K562 (cell line): ENCODE data around the gene IGF2. TPM values are rescaled to one million over a fixed set of nuclear protein-coding genes. Genes with fewer than 3 reads are reported as not detected.

Experiments
- ATAC-seq: fragments of 200-7000 bp; cut with Tn5 transposase; 3 replicates; pipeline ENCODE4 v1.9.1; 2020; ENCODE audit warnings: moderate library complexity
- BruUV-seq: library from RNA; stranded (reverse); fragments of 400-500 nt; replicated peaks from 2 replicates; lab custom pipeline; 2021; lab: Mats Ljungman, UMichigan
- CTCF ChIA-PET: fragments of 300-600 bp; formaldehyde crosslinking; extraction: SDS; loops from one replicate; lab custom pipeline; 2021; ENCODE audit warnings: low intra/inter-chr PET ratio; lab: Yijun Ruan, JAX
- POLR2A ChIA-PET: fragments of 300-600, 350-650 bp; sonication (Branson Sonifier 250); formaldehyde crosslinking; extraction: SDS; loops from one replicate; lab custom pipeline; 2021; ENCODE audit warnings: antibody characterized with exemption, inconsistent platforms; lab: Yijun Ruan, JAX
- DNase-seq, 4 experiments: peaks; one replicate each; pipeline versions ENCODE4 v3.0.0 to v3.0.0-alpha.2; 2011 to 2018; ENCODE audit warnings: low spot score in 3 of 4, mixed read lengths in 3 of 4; ENCODE audit errors: extremely low read depth in 1 of 4
- FAIRE-seq: peaks from 2 replicates; lab custom pipeline; 2011; peaks lifted over from hg19 to GRCh38; lab: Jason Lieb, UNC
- H2AFZ ChIP-seq: 2 replicates; pipeline ENCODE4 v1.6.0; 2011; ENCODE audit warnings: low read depth, low read length, control low read depth, inconsistent platforms
- H3K27ac ChIP-seq: fragments of 200-600 bp; 3 replicates; pipeline ENCODE4 v1.8.0; 2011; ENCODE audit warnings: low read depth, mild to moderate bottlenecking, control low read depth, inconsistent platforms, low read length, moderate library complexity, mixed read lengths; ENCODE audit errors: extremely low read depth
- H3K27me3 ChIP-seq, 2 experiments: fragments of 300-600 bp in 1 of 2; 2 replicates in 1 of 2; 3 replicates in 1 of 2; pipeline versions ENCODE4 v1.6.0 to v1.8.0; 2011; ENCODE audit warnings: inconsistent platforms in 2 of 2, low read length in 2 of 2, mild to moderate bottlenecking in 1 of 2, mixed read lengths in 1 of 2, moderate library complexity in 1 of 2; ENCODE audit not compliant: control insufficient read depth in 2 of 2, insufficient read depth in 2 of 2
- H3K36me3 ChIP-seq: fragments of 300-600 bp; 3 replicates; pipeline ENCODE4 v1.8.0; 2011; ENCODE audit warnings: mild to moderate bottlenecking, low read length, inconsistent platforms; ENCODE audit not compliant: control insufficient read depth, insufficient read depth
- H3K4me1 ChIP-seq, 2 experiments: fragments of 200-600 bp in 1 of 2; replicated peaks in 1 of 2; 2 replicates in 1 of 2; 3 replicates in 1 of 2; pipeline versions ENCODE4 v1.5.1 to v1.8.0; 2011; ENCODE audit warnings: inconsistent platforms in 2 of 2, low read length in 2 of 2, mild to moderate bottlenecking in 1 of 2, mixed read lengths in 1 of 2, moderate library complexity in 1 of 2; ENCODE audit not compliant: control insufficient read depth in 2 of 2, insufficient read depth in 2 of 2
- H3K4me2 ChIP-seq: 2 replicates; pipeline ENCODE4 v1.6.1; 2011; ENCODE audit warnings: low read length, control low read depth, inconsistent platforms, mixed read lengths; ENCODE audit not compliant: insufficient read depth
- H3K4me3 ChIP-seq: fragments of 200-600 bp; sonication (generic), shearing (Covaris generic); 2 replicates; pipeline ENCODE4 v1.5.1; 2016; ENCODE audit warnings: control low read depth, inconsistent platforms
- H3K79me2 ChIP-seq: fragments of 200-600 bp; 3 replicates; pipeline ENCODE4 v1.8.0; 2011; ENCODE audit warnings: low read length, inconsistent platforms; ENCODE audit not compliant: control insufficient read depth, insufficient read depth
- H3K9ac ChIP-seq, 2 experiments: 2 replicates each; pipeline versions ENCODE4 v1.6.0 to v1.6.1; 2011; ENCODE audit warnings: low read depth in 2 of 2, low read length in 2 of 2, control low read depth in 1 of 2, inconsistent platforms in 1 of 2, mild to moderate bottlenecking in 1 of 2, mixed read lengths in 1 of 2; ENCODE audit not compliant: insufficient read depth in 1 of 2
- H3K9me1 ChIP-seq: one replicate; pipeline ENCODE4 v1.6.0; 2011; ENCODE audit warnings: inconsistent platforms, mild to moderate bottlenecking, low read length, moderate library complexity; ENCODE audit not compliant: control insufficient read depth, insufficient read depth
- H3K9me3 ChIP-seq: replicated peaks from 2 replicates; pipeline ENCODE4 v1.5.1; 2011; ENCODE audit warnings: low read depth, low read length, inconsistent platforms; ENCODE audit not compliant: control insufficient read depth, insufficient read depth
- H4K20me1 ChIP-seq: replicated peaks from 2 replicates; pipeline ENCODE4 v1.6.1; 2011; ENCODE audit warnings: low read length, inconsistent platforms, mixed read lengths; ENCODE audit not compliant: control insufficient read depth, insufficient read depth
- ARID3A ChIP-seq: IDR thresholded peaks from 2 replicates; pipeline ENCODE4 v1.6.1; 2012; ENCODE audit warnings: low read depth, low read length, improper control_type of control experiment, borderline replicate concordance
- HNRNPLL ChIP-seq: fragments of 200-400 bp; formaldehyde crosslinking; IDR thresholded peaks from 2 replicates; pipeline ENCODE4 v1.6.1; 2017; ENCODE audit warnings: low read length, low read depth, mild to moderate bottlenecking; ENCODE audit not compliant: poor library complexity, severe bottlenecking
- WGBS: fragments of 100-300 bp; shearing (Covaris generic); methylation state at CpG from one replicate; pipeline ENCODE4 v1.1.6; 2016; ENCODE audit warnings: low coverage, mixed read lengths; ENCODE audit not compliant: insufficient coverage; ENCODE audit errors: missing lambda C conversion rate; 5-methylcytosine and 5-hydroxymethylcytosine counted together
- in situ Hi-C: fragments of 300-500 bp; cut with MboI; formaldehyde crosslinking; loops from 4 replicates; pipeline ENCODE4 v1.15.0; 2018; ENCODE audit warnings: inconsistent platforms, mixed read lengths
- intact Hi-C: fragments of 100-400 bp; cut with micrococcal nuclease; formaldehyde crosslinking; loops from 2 replicates; pipeline ENCODE4 v1.14.2; 2022
- polyA plus RNA-seq, 8 experiments: library from polyadenylated mRNA; depleted of rRNA in 4 of 8; stranded (reverse) in 5 of 8; unstranded in 3 of 8; fragments of >200 nt; fragmentation: Nextera tagmentation in 2 of 8; fragmentation: Illumina TruSeq in 1 of 8; extraction: Ambion mirVana in 2 of 8; extraction: Trizol in 1 of 8; gene quantifications; 2 replicates each; pipeline versions ENCODE4 v1.2.1 to v1.2.3, GENCODE V29; 2011 to 2014; ENCODE audit warnings: inconsistent platforms in 1 of 8, missing spikeins in 1 of 8
- total RNA-seq, 7 experiments: library from RNA; depleted of rRNA in 6 of 7; stranded (reverse); fragments of >200 nt in 6 of 7; fragmentation: Illumina TruSeq in 2 of 7; extraction: Trizol in 2 of 7; gene quantifications; 2 replicates each; pipeline versions ENCODE4 v1.2.1 to v1.2.3, GENCODE V29; 2011 to 2021; ENCODE audit warnings: low replicate concordance in 1 of 7

Gene IGF2
- total and polyA plus RNA-seq, 9 of the 15 experiments (the other 6 are each of a cell fraction or from before 2014, with no cell fraction given) = 0.16 TPM; not detected in 8

- CTCF ChIA-PET = no interaction called here
- H3K36me3 ChIP-seq = no peaks in the 10 kb centered on the region
- H3K4me2 ChIP-seq = no peak overlapping the region
- ATAC-seq = no peak
- H3K27ac ChIP-seq = no peak overlapping the region
- peaks cover 7% of the 10 kb centered on the region for H4K20me1 ChIP-seq
- no peak for FAIRE-seq
- H2AFZ ChIP-seq = no peak overlapping the region
- H3K9me3 ChIP-seq = no peaks in the 10 kb centered on the region
- TF ChIP-seq ARID3A = no peak
- no peak for TF ChIP-seq HNRNPLL
- TF ChIP-seq, all 486 proteins: peak for 0
- BruUV-seq = no TSS peak
- H3K27me3 ChIP-seq = peaks cover 0 to 20% of the 10 kb centered on the region in 2 experiments; a peak in 3 of 5 replicates
- no peaks in the 10 kb centered on the region for H3K9me1 ChIP-seq
- DNase-seq = no peak
- peaks cover 0 to 51% of the 10 kb centered on the region in 2 experiments; a peak in 2 of 5 replicates for H3K4me1 ChIP-seq
- no peak overlapping the region for H3K4me3 ChIP-seq
- no peaks in the 10 kb centered on the region for H3K79me2 ChIP-seq
- H3K9ac ChIP-seq = 0 out of 4 replicates have a peak overlapping the region, but pooled peaks of 1 of the 2 experiments have one; percentile 36
- 2% methylated on average over 18 of the region's 22 CpGs for WGBS
- in situ Hi-C loops = no loop called here
- POLR2A ChIA-PET = interaction anchor here (0.8 kb wide), 1 partner anchor 255 kb away, joined by 3 read pairs; no protein-coding TSS in a partner anchor
- intact Hi-C loops = no loop called here
These were observed 24.9 kb upstream of the IGF2 start for GRCh38 chr11:2164081-2164480.
